ENCODE data around the gene MED6. TPM values are rescaled to one million over a fixed set of nuclear protein-coding genes. Genes with fewer than 3 reads are reported as not detected.

Gene MED6
- total and polyA plus RNA-seq, 2 of the 13 experiments (the other 11 are each of a cell fraction or from before 2014, with no cell fraction given), result 44.8 to 47.8 TPM

- H3K4me1 ChIP-seq (ENCODE audit: insufficient read depth, low read length), result peaks cover 12% of the 10 kb centered on the region; the same call in 1 of the 2 replicates
- ChIA-PET POLR2A (no interaction called here), CTCF (ENCODE audit: low intra/inter-chr PET ratio, low total read pairs) (no interaction called here)
- H3K27me3 ChIP-seq (ENCODE audit: control insufficient read depth in 1 of 2, insufficient read depth in 2 of 2, low read length in 2 of 2), result peaks cover 9 to 42% of the 10 kb centered on the region in 2 experiments
- H3K79me2 ChIP-seq (ENCODE audit: insufficient read depth, low read length), result no peaks in the 10 kb centered on the region
- H3K4me3 ChIP-seq (replicated peaks in 1 of 3; ENCODE audit: insufficient read depth in 1 of 3, low read depth in 2 of 3, low read length in 3 of 3), result peak within 1 kb of the TSS; percentile 67 to 73 (median 71); a peak in 5 of 6 replicates
- H4K20me1 ChIP-seq (ENCODE audit: insufficient read depth, low read length), result no peaks in the 10 kb centered on the region
- H3K36me3 ChIP-seq (replicated peaks in 1 of 2; ENCODE audit: control insufficient read depth in 1 of 2, insufficient read depth in 2 of 2, low read length in 2 of 2), result no peaks in the 10 kb centered on the region
- in situ Hi-C loops (cut with HindIII; ENCODE audit: extremely low pct_ligation_motif_present, low pct_unique_long_range_greater_than_20kb) (loop anchor here (5.0 kb wide), 1 partner anchor 71 kb away; no protein-coding TSS in a partner anchor), intact Hi-C loops (cut with micrococcal nuclease; ENCODE audit: unreplicated experiment) (loop anchor here (5.0 kb wide), 1 partner anchor 166 kb away; the partner anchor contains the start of gene MAP3K9)
- no peaks in the 10 kb centered on the region for H3K9me3 ChIP-seq (ENCODE audit: low read length)
- no peak within 1 kb of the TSS for H2AFZ ChIP-seq (ENCODE audit: low read length)
- FAIRE-seq, result no peak
- no peak for TF ChIP-seq RBM22 (optimal IDR thresholded peaks at IDR 0.05; ENCODE audit: low read length)
- no peak for TF ChIP-seq ZNF768 (CRISPR knock-in tag; IDR thresholded peaks at IDR 0.05)
- no peak for TF ChIP-seq ZKSCAN5 (CRISPR knock-in tag; IDR thresholded peaks at IDR 0.05)
- TF ChIP-seq GABPA (IDR thresholded peaks at IDR 0.05; ENCODE audit: low read depth, low read length), result 0 out of 2 replicates have a peak, but pooled peaks have one; percentile 14
- TF ChIP-seq GABPA (CRISPR knock-in tag; IDR thresholded peaks at IDR 0.05; ENCODE audit: low read depth), result no peak
- no peak for TF ChIP-seq ARID5B (CRISPR knock-in tag; IDR thresholded peaks at IDR 0.05)
- no peak for TF ChIP-seq ZNF296 (CRISPR knock-in tag; conservative IDR thresholded peaks at IDR 0.05)
- TF ChIP-seq ATF1 (CRISPR knock-in tag; IDR thresholded peaks at IDR 0.05), result no peak
- TF ChIP-seq BRF2 (CRISPR knock-in tag; IDR thresholded peaks at IDR 0.05), result no peak
- no peak for TF ChIP-seq MAFG (CRISPR knock-in tag; IDR thresholded peaks at IDR 0.05)
- TF ChIP-seq HNRNPUL1 (IDR thresholded peaks at IDR 0.05; ENCODE audit: low read depth, low read length), result no peak
- no peak for TF ChIP-seq ZNF580 (CRISPR knock-in tag; IDR thresholded peaks at IDR 0.05; ENCODE audit: borderline replicate concordance, low read depth)
- peak; percentile 53 for TF ChIP-seq HNRNPLL (IDR thresholded peaks at IDR 0.05; ENCODE audit: low read depth, low read length, poor library complexity, severe bottlenecking)
- TF ChIP-seq KDM6A (CRISPR knock-in tag; IDR thresholded peaks at IDR 0.05; ENCODE audit: low read depth), result no peak
- H3K9ac ChIP-seq (ENCODE audit: insufficient read depth, low read depth, low read length), result peak within 1 kb of the TSS; percentile 39; the same call in 1 of the 2 replicates
- no TSS peak for BruUV-seq (replicated peaks)
- peak within 1 kb of the TSS; percentile 86 for H3K4me2 ChIP-seq (ENCODE audit: low read depth, low read length)
- no peak for DNase-seq (ENCODE audit: low spot score)
- no peak within 1 kb of the TSS for H3K27ac ChIP-seq (ENCODE audit: extremely low read length, insufficient read depth, low read length)
- peak; percentile 63 for ATAC-seq
- under 1% methylated on average over 36 of the region's 105 CpGs for WGBS (ENCODE audit: low lambda C conversion rate)
These were observed 41.3 kb upstream of the MED6 start, which contains the start of gene TTC9 for GRCh38 chr14:70641548-70642302. Gene TTC9, plus strand, starts transcription at chr14:70641916. Its CDS starts 214 bp downstream, at chr14:70642130.

Data from HepG2 (cell line).